ENCODE data around the gene GANAB. TPM values are rescaled to one million over a fixed set of nuclear protein-coding genes. Genes with fewer than 3 reads are reported as not detected.

GANAB gene
- total and polyA plus RNA-seq, 2 of the 13 experiments (the other 11 are each of a cell fraction or from before 2014, with no cell fraction given) = 99.5 to 234 TPM

DNA sequence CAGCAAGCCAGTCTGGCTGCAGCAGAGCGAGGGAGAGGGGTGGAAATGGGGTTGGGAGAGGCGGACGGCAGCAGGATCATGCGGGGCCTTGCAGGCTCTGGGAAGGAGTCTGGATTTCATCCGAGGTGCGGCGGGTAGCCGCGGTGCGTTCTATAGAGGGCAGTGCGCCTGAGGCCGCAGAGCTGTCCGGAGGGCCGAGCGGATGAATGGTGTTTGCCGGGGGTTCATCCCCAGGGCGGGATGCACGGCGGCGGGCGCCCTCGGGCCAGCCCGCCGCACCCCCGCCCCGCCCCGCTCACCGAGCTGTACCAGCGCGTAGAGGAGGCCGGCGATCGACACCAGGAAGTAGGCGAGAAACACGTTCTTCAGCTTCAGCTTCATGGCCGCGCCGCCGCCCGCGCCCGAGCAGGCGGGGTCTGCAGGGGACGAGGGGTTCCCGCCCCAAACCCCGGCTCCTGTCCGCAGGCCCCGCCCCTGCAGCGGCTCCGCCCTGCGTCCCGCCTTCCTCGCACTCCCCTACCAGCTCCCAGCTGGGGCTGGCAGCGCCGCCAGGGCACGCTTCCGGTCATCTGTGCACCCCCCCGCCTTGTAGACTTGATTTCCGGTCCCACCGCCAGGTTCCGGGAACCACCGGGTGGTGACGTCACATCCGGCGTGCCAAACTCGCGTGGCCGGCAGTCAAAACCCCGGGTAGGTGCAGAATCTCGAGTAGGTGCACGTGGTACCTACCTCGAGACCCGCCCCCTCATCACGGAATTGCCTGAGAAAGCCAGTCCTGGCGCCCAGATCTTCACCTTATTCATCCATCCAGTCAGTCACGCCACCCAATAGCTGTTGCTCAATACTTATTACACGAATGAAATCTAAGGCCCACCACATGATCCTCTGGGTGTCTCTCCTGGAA is 24.6 kb downstream of the GANAB start, which contains the start of gene B3GAT3 (continued):
- TF ChIP-seq, protein P1, sequence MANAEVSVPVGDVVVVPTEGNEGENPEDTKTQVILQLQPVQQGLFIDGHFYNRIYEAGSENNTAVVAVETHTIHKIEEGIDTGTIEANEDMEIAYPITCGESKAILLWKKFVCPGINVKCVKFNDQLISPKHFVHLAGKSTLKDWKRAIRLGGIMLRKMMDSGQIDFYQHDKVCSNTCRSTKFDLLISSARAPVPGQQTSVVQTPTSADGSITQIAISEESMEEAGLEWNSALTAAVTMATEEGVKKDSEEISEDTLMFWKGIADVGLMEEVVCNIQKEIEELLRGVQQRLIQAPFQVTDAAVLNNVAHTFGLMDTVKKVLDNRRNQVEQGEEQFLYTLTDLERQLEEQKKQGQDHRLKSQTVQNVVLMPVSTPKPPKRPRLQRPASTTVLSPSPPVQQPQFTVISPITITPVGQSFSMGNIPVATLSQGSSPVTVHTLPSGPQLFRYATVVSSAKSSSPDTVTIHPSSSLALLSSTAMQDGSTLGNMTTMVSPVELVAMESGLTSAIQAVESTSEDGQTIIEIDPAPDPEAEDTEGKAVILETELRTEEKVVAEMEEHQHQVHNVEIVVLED (CRISPR knock-in tag; IDR thresholded peaks at IDR 0.05; ENCODE audit: borderline replicate concordance) = peak; percentile 83; the same call in 1 of the 2 replicates
- TF ChIP-seq ZNF792 (CRISPR knock-in tag; IDR thresholded peaks at IDR 0.05) (peak; percentile 83), ZKSCAN5 (CRISPR knock-in tag; IDR thresholded peaks at IDR 0.05) (no peak), ZNF232 (CRISPR knock-in tag; IDR thresholded peaks at IDR 0.05; ENCODE audit: borderline replicate concordance) (peak; percentile 88), ZNF33B (CRISPR knock-in tag; IDR thresholded peaks at IDR 0.05) (peak; percentile 93), NONO (IDR thresholded peaks at IDR 0.05) (no peak), NONO (CRISPR knock-in tag; conservative IDR thresholded peaks at IDR 0.05) (peak; percentile 95), TGIF2 (CRISPR knock-in tag; IDR thresholded peaks at IDR 0.05) (peak; percentile 99), MTF2 (CRISPR knock-in tag; IDR thresholded peaks at IDR 0.05; ENCODE audit: borderline replicate concordance) (no peak), ZC3H13 (CRISPR knock-in tag; IDR thresholded peaks at IDR 0.05) (peak; percentile 87), ZNF883 (CRISPR knock-in tag; IDR thresholded peaks at IDR 0.05; ENCODE audit: not compliant biosample characterization) (peak; percentile 79), ZNF773 (CRISPR knock-in tag; IDR thresholded peaks at IDR 0.05; ENCODE audit: borderline replicate concordance) (no peak; the same call in 1 of the 2 replicates), HOXA5 (CRISPR knock-in tag; IDR thresholded peaks at IDR 0.05) (0 out of 2 replicates have a peak, but pooled peaks have one; percentile 15), CREB1 (IDR thresholded peaks at IDR 0.05) (peak; percentile 100), CREB1 (CRISPR knock-in tag; IDR thresholded peaks at IDR 0.05) (peak; percentile 97), FOXA3 (CRISPR knock-in tag; IDR thresholded peaks at IDR 0.05) (peak; percentile 71), KDM6A (CRISPR knock-in tag; IDR thresholded peaks at IDR 0.05; ENCODE audit: low read depth) (0 out of 2 replicates have a peak, but pooled peaks have one; percentile 8), BHLHE40 (IDR thresholded peaks at IDR 0.05; ENCODE audit: low read length) (peak; percentile 61; the same call in 1 of the 2 replicates), SSRP1 (CRISPR knock-in tag; IDR thresholded peaks at IDR 0.05) (no peak), ZNF430 (CRISPR knock-in tag; IDR thresholded peaks at IDR 0.05) (peak; percentile 94), POLR2A (IDR thresholded peaks at IDR 0.05; ENCODE audit: insufficient read depth in 1 of 2, low read depth in 2 of 2, low read length in 2 of 2) (peak; percentile 42 to 89), ZNF772 (CRISPR knock-in tag; IDR thresholded peaks at IDR 0.05) (peak; percentile 93; the same call in 1 of the 2 replicates)
- TF ChIP-seq, protein P2, sequence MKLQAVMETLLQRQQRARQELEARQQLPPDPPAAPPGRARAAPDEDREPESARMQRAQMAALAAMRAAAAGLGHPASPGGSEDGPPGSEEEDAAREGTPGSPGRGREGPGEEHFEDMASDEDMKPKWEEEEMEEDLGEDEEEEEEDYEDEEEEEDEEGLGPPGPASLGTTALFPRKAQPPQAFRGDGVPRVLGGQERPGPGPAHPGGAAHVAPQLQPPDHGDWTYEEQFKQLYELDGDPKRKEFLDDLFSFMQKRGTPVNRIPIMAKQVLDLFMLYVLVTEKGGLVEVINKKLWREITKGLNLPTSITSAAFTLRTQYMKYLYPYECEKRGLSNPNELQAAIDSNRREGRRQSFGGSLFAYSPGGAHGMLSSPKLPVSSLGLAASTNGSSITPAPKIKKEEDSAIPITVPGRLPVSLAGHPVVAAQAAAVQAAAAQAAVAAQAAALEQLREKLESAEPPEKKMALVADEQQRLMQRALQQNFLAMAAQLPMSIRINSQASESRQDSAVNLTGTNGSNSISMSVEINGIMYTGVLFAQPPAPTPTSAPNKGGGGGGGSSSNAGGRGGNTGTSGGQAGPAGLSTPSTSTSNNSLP (IDR thresholded peaks at IDR 0.05; ENCODE audit: low read depth, low read length) = peak; percentile 49; the same call in 1 of the 2 replicates
- TF ChIP-seq, protein P3, sequence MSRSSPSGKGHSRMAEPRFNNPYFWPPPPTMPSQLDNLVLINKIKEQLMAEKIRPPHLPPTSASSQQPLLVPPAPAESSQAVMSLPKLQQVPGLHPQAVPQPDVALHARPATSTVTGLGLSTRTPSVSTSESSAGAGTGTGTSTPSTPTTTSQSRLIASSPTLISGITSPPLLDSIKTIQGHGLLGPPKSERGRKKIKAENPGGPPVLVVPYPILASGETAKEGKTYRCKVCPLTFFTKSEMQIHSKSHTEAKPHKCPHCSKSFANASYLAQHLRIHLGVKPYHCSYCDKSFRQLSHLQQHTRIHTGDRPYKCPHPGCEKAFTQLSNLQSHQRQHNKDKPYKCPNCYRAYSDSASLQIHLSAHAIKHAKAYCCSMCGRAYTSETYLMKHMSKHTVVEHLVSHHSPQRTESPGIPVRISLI (CRISPR knock-in tag; IDR thresholded peaks at IDR 0.05; ENCODE audit: borderline replicate concordance) = no peak
- TF ChIP-seq, protein P4, sequence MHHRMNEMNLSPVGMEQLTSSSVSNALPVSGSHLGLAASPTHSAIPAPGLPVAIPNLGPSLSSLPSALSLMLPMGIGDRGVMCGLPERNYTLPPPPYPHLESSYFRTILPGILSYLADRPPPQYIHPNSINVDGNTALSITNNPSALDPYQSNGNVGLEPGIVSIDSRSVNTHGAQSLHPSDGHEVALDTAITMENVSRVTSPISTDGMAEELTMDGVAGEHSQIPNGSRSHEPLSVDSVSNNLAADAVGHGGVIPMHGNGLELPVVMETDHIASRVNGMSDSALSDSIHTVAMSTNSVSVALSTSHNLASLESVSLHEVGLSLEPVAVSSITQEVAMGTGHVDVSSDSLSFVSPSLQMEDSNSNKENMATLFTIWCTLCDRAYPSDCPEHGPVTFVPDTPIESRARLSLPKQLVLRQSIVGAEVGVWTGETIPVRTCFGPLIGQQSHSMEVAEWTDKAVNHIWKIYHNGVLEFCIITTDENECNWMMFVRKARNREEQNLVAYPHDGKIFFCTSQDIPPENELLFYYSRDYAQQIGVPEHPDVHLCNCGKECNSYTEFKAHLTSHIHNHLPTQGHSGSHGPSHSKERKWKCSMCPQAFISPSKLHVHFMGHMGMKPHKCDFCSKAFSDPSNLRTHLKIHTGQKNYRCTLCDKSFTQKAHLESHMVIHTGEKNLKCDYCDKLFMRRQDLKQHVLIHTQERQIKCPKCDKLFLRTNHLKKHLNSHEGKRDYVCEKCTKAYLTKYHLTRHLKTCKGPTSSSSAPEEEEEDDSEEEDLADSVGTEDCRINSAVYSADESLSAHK (CRISPR knock-in tag; IDR thresholded peaks at IDR 0.05; ENCODE audit: borderline replicate concordance) = no peak
